IMR-90 (cell line): Measurements from ENCODE around the gene CDH2. TPM values are rescaled to one million over a fixed set of nuclear protein-coding genes. Genes with fewer than 3 reads are reported as not detected.

ENCODE experiments used
- ATAC-seq: fragments of 200-7000 bp; cut with Tn5 transposase; 2 replicates; pipeline ENCODE4 v1.9.1; 2020; ENCODE audit warnings: low read depth, mild to moderate bottlenecking, moderate library complexity
- BruUV-seq: library from RNA; stranded (reverse); fragments of 400-500 nt; replicated peaks from 2 replicates; lab custom pipeline; 2021; lab: Mats Ljungman, UMichigan
- CTCF ChIA-PET: fragments of 300-600 bp; formaldehyde crosslinking; extraction: SDS; loops from one replicate; lab custom pipeline; 2021; ENCODE audit warnings: antibody characterized with exemption; lab: Yijun Ruan, JAX
- POLR2A ChIA-PET: fragments of 300-600 bp; sonication (Branson Sonifier 250); formaldehyde crosslinking; loops from one replicate; lab custom pipeline; 2022; ENCODE audit warnings: antibody characterized with exemption; ENCODE audit not compliant: unreplicated experiment; lab: Charles Lee
- DNase-seq: peaks from one replicate; pipeline ENCODE4 v3.0.0; 2013
- H2AFZ ChIP-seq: replicated peaks from 2 replicates; pipeline ENCODE3; 2013; ENCODE audit warnings: low read length, mild to moderate bottlenecking; ENCODE audit not compliant: poor library complexity
- H2AK5ac ChIP-seq: 2 replicates; pipeline ENCODE4 v1.6.1; 2013; ENCODE audit warnings: low read depth, low read length, inconsistent platforms
- H2AK9ac ChIP-seq: replicated peaks from 2 replicates; pipeline ENCODE3; 2013; ENCODE audit warnings: mild to moderate bottlenecking, low read depth, low read length, moderate library complexity; ENCODE audit not compliant: poor library complexity
- H2BK120ac ChIP-seq: 2 replicates; pipeline ENCODE4 v1.6.1; 2013; ENCODE audit warnings: low read depth, low read length, inconsistent platforms
- H2BK15ac ChIP-seq: 3 replicates; pipeline ENCODE4 v1.6.1; 2013; ENCODE audit warnings: low read depth, low read length, inconsistent platforms
- H2BK20ac ChIP-seq: 2 replicates; pipeline ENCODE4 v1.6.1; 2013; ENCODE audit warnings: low read depth, mild to moderate bottlenecking, inconsistent platforms, low read length, moderate library complexity
- H2BK5ac ChIP-seq: 2 replicates; pipeline ENCODE4 v1.6.1; 2013; ENCODE audit warnings: mild to moderate bottlenecking, low read depth, low read length, inconsistent platforms; ENCODE audit not compliant: poor library complexity, severe bottlenecking
- H3K14ac ChIP-seq: replicated peaks from 2 replicates; pipeline ENCODE4 v1.6.1; 2013; ENCODE audit warnings: low read depth, low read length, inconsistent platforms
- H3K18ac ChIP-seq: 2 replicates; pipeline ENCODE4 v1.6.1; 2013; ENCODE audit warnings: low read depth, low read length, control low read depth
- H3K23ac ChIP-seq: 2 replicates; pipeline ENCODE4 v1.6.1; 2013; ENCODE audit warnings: low read depth, low read length, inconsistent platforms
- H3K27ac ChIP-seq: 2 replicates; pipeline ENCODE4 v1.5.1; 2013; ENCODE audit warnings: mild to moderate bottlenecking, control low read depth, low read length; ENCODE audit not compliant: insufficient read depth
- H3K27me3 ChIP-seq: 2 replicates; pipeline ENCODE4 v1.6.1; 2013; ENCODE audit warnings: low read length; ENCODE audit not compliant: control insufficient read depth, insufficient read depth
- H3K36me3 ChIP-seq: 2 replicates; pipeline ENCODE4 v1.6.1; 2013; ENCODE audit warnings: low read length, mixed read lengths; ENCODE audit not compliant: control insufficient read depth, insufficient read depth
- H3K4ac ChIP-seq: 2 replicates; pipeline ENCODE4 v1.6.1; 2013; ENCODE audit warnings: low read depth, low read length, inconsistent platforms
- H3K4me1 ChIP-seq: 2 replicates; pipeline ENCODE4 v1.6.1; 2013; ENCODE audit warnings: low read length, mixed read lengths; ENCODE audit not compliant: control insufficient read depth, insufficient read depth
- H3K4me2 ChIP-seq: 2 replicates; pipeline ENCODE4 v1.6.1; 2013; ENCODE audit warnings: low read depth, mild to moderate bottlenecking, control low read depth, low read length, moderate library complexity
- H3K4me3 ChIP-seq: 2 replicates; pipeline ENCODE4 v1.5.1; 2013; ENCODE audit warnings: low read depth, mild to moderate bottlenecking, control low read depth, low read length, moderate library complexity; ENCODE audit not compliant: insufficient read depth
- H3K56ac ChIP-seq: 2 replicates; pipeline ENCODE4 v1.6.1; 2013; ENCODE audit warnings: low read length, inconsistent platforms; ENCODE audit not compliant: insufficient read depth; ENCODE audit errors: extremely low read depth
- H3K79me1 ChIP-seq, 2 experiments: 2 replicates each; pipeline ENCODE4 v1.6.1; 2013; ENCODE audit warnings: low read length in 2 of 2, inconsistent platforms in 1 of 2, low read depth in 1 of 2
- H3K9ac ChIP-seq: 2 replicates; pipeline ENCODE4 v1.6.1; 2013; ENCODE audit warnings: low read depth, low read length, control low read depth
- H3K9me1 ChIP-seq: 2 replicates; pipeline ENCODE4 v1.6.1; 2013; ENCODE audit warnings: low read length, inconsistent platforms; ENCODE audit not compliant: insufficient read depth
- H3K9me3 ChIP-seq: 2 replicates; pipeline ENCODE4 v1.6.1; 2013; ENCODE audit warnings: low read length; ENCODE audit not compliant: control insufficient read depth, insufficient read depth
- H4K20me1 ChIP-seq: 2 replicates; pipeline ENCODE4 v1.6.1; 2013; ENCODE audit warnings: low read length, inconsistent platforms; ENCODE audit not compliant: insufficient read depth
- H4K5ac ChIP-seq: 2 replicates; pipeline ENCODE4 v1.6.1; 2013; ENCODE audit warnings: mild to moderate bottlenecking, low read depth, low read length, control low read depth
- H4K8ac ChIP-seq, 2 experiments: 2 replicates each; pipeline ENCODE4 v1.6.1; 2013; ENCODE audit warnings: low read depth in 2 of 2, low read length in 2 of 2, control low read depth in 1 of 2, inconsistent platforms in 1 of 2
- H4K91ac ChIP-seq: 2 replicates; pipeline ENCODE4 v1.6.1; 2013; ENCODE audit warnings: low read depth, low read length, inconsistent platforms; ENCODE audit not compliant: insufficient read depth
- BHLHE40 ChIP-seq: fragments of 150-350 bp; IDR thresholded peaks from 2 replicates; pipeline ENCODE4 v1.6.1; 2016; ENCODE audit warnings: mild to moderate bottlenecking, low read depth, low read length
- CEBPB ChIP-seq: IDR thresholded peaks from 2 replicates; pipeline ENCODE4 v1.6.1; 2012; ENCODE audit warnings: low read depth, low read length, improper control_type of control experiment
- CTCF ChIP-seq: conservative IDR thresholded peaks from 2 replicates; pipeline ENCODE4 v1.5.1; 2012; ENCODE audit warnings: mild to moderate bottlenecking, low read depth, low read length, improper control_type of control experiment
- ELK1 ChIP-seq: fragments of 150-350 bp; IDR thresholded peaks from 2 replicates; pipeline ENCODE4 v1.6.1; 2016; ENCODE audit warnings: low read depth, mild to moderate bottlenecking, low read length, moderate library complexity, borderline replicate concordance
- FOS ChIP-seq: fragments of 150-350 bp; IDR thresholded peaks from 2 replicates; pipeline ENCODE4 v1.6.1; 2016; ENCODE audit warnings: low read depth, low read length
- MAFK ChIP-seq: IDR thresholded peaks from 2 replicates; pipeline ENCODE4 v1.6.1; 2012; ENCODE audit warnings: low read depth, low read length, improper control_type of control experiment
- MAZ ChIP-seq: IDR thresholded peaks from 2 replicates; pipeline ENCODE4 v1.6.1; 2012; ENCODE audit warnings: low read depth, mild to moderate bottlenecking, low read length, improper control_type of control experiment, moderate library complexity, borderline replicate concordance
- NFE2L2 ChIP-seq: fragments of 150-350 bp; IDR thresholded peaks from 2 replicates; pipeline ENCODE4 v1.6.1; 2016; ENCODE audit warnings: low read depth, mild to moderate bottlenecking, low read length
- RAD21 ChIP-seq: IDR thresholded peaks from 2 replicates; pipeline ENCODE4 v1.6.1; 2012; ENCODE audit warnings: low read length, improper control_type of control experiment
- WGBS, 2 experiments: methylation state at CpG; one replicate each; pipeline versions ENCODE4 v1.1.5 to v1.1.7; 2013; ENCODE audit warnings: missing lambda C conversion rate in 2 of 2; ENCODE audit not compliant: insufficient read length in 1 of 2; ENCODE audit errors: extremely low coverage in 2 of 2; 5-methylcytosine and 5-hydroxymethylcytosine counted together
- dilution Hi-C: fragments of 300-500 bp; cut with HindIII; formaldehyde crosslinking; loops from one replicate; pipeline ENCODE4 v1.14.3; 2018; ENCODE audit warnings: low sequenced_read_pairs; ENCODE audit not compliant: unreplicated experiment
- in situ Hi-C: fragments of 300-500 bp; cut with MboI; formaldehyde crosslinking; loops from 3 replicates; pipeline ENCODE4 v1.14.3; 2019; ENCODE audit warnings: low sequenced_read_pairs, inconsistent platforms, mixed read lengths
- intact Hi-C: fragments of 100-400 bp; cut with micrococcal nuclease; formaldehyde crosslinking; loops from 2 replicates; pipeline ENCODE4 v1.10.0; 2022
- polyA plus RNA-seq, 3 experiments: library from polyadenylated mRNA; depleted of rRNA; stranded (reverse); fragments of >200 nt; gene quantifications; 2 replicates each; pipeline ENCODE4 v1.2.3, GENCODE V29; 2012; ENCODE audit warnings: low replicate concordance in 1 of 3
- total RNA-seq: library from RNA; depleted of rRNA; stranded (reverse); fragments of >200 nt; gene quantifications from 2 replicates; pipeline ENCODE4 v1.2.3, GENCODE V29; 2012

Gene CDH2
- total and polyA plus RNA-seq, 2 of the 4 experiments (the other 2 are of a cell fraction) = 55.6 to 111 TPM

DNA sequence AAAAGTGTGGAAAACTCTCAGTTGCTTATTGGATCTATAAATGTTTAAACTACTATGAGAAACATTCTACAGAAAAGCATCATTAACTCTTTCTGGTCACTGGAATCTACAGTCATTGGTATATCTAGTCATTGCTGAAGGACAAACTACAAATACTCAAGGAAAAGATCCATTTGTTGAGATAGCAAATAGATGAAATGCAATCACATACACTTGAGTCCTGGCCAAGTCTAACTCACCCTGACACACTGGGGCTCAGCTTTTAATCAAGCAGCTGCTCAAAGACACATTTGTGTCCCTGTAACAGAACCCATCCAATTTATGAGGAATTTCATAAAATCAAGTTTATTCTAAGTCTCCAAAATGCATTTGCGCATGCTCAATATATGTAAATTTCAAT is 68.7 kb downstream of the CDH2 start:
- Histone ChIP-seq H3K9me3 (no peaks in the 10 kb centered on the region), H4K8ac (no peak overlapping the region), H3K56ac (no peak overlapping the region), H3K4me3 (no peak overlapping the region), H3K14ac (no peak overlapping the region), H2BK5ac (no peak overlapping the region), H3K36me3 (no peaks in the 10 kb centered on the region), H3K4ac (no peak overlapping the region), H3K27ac (no peak overlapping the region), H2AK9ac (no peak overlapping the region), H3K23ac (no peak overlapping the region), H2BK15ac (no peak overlapping the region), H2BK120ac (no peak overlapping the region), H3K9ac (no peak overlapping the region), H2AFZ (no peak overlapping the region), H2BK20ac (no peak overlapping the region), H3K27me3 (no peaks in the 10 kb centered on the region), H3K4me1 (peaks cover 17% of the 10 kb centered on the region), H2AK5ac (no peak overlapping the region), H3K9me1 (peaks cover 12% of the 10 kb centered on the region; the same call in 1 of the 2 replicates), H4K20me1 (no peaks in the 10 kb centered on the region), H4K91ac (no peak overlapping the region), H4K5ac (no peak overlapping the region), H3K4me2 (no peak overlapping the region), H3K18ac (no peak overlapping the region), H3K79me1 (peaks cover 17 to 41% of the 10 kb centered on the region in 2 experiments)
- ChIA-PET CTCF (interaction anchor here (0.6 kb wide), 1 partner anchor 15 kb away, joined by 4 read pairs; no protein-coding TSS in a partner anchor), POLR2A (no interaction called here)
- ATAC-seq (no peak), DNase-seq (no peak)
- no TSS peak for BruUV-seq
- dilution Hi-C loops = no loop called here
- WGBS, 2 experiments = no CpG with 5 or more reads among the region's 1 CpG
- in situ Hi-C loops = no loop called here
- intact Hi-C loops = loop anchor here (5.0 kb wide), 1 partner anchor 501 kb away; no protein-coding TSS in a partner anchor
- no peak for TF ChIP-seq MAFK
- TF ChIP-seq MAZ = no peak
- TF ChIP-seq FOS = no peak
- no peak for TF ChIP-seq RAD21
- TF ChIP-seq CTCF = no peak
- no peak for TF ChIP-seq CEBPB
- no peak for TF ChIP-seq ELK1
- TF ChIP-seq NFE2L2 = no peak
- no peak for TF ChIP-seq BHLHE40
